HG03159 (cell line): ENCODE measurements around the gene CSK.
A peak's percentile ranks its signal among the peaks of the same experiment; 100 is the strongest.

Source experiments
- ATAC-seq: cut with Tn5 transposase; IDR thresholded peaks from one replicate; pipeline ENCODE4 v1.9.1; 2021; ENCODE audit warnings: mild to moderate bottlenecking, moderate library complexity; ENCODE audit not compliant: unreplicated experiment

The CSK gene

DNA sequence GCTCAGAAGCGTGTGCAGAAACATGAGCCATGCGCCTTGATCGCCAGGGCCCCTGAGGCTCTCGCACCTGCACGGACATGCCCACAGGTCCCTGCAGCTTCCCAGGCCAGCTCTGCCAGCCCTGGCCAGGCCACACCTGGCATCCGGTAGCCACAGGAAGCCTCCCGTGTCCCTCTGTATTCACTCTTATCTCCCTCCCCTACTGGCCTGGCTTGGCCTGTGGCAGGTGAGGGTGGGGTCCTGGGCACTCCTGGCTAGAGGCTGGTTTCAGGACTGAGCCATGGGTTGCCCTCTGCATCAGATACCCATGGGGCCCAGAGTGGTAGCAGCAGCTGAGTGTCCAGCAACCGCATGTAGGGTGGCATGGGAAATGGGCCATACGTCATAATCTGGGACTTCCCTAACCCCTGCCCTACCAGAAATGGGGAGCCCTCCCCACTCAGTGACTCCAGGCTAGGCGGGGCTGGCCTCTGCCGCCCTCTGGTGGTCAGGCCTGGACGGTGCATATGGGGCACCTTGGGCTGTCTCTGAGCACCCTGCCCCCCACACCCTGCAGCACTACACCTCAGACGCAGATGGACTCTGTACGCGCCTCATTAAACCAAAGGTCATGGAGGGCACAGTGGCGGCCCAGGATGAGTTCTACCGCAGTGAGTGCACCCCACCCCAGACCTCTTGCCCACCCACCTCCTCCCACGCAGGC lies 18.1 kb downstream of the CSK start:
- ATAC-seq: peak; percentile 78

GRCh38 chr15:74800559-74801094 lies 18.7 kb downstream of the CSK start:
- ATAC-seq: no peak

GRCh38 chr15:74801311-74801997 lies 19.6 kb downstream of the CSK start:
- no peak for ATAC-seq

- no peak for ATAC-seq
Observed at GRCh38 chr15:74802290-74802689, 20.4 kb downstream of the CSK start.

DNA sequence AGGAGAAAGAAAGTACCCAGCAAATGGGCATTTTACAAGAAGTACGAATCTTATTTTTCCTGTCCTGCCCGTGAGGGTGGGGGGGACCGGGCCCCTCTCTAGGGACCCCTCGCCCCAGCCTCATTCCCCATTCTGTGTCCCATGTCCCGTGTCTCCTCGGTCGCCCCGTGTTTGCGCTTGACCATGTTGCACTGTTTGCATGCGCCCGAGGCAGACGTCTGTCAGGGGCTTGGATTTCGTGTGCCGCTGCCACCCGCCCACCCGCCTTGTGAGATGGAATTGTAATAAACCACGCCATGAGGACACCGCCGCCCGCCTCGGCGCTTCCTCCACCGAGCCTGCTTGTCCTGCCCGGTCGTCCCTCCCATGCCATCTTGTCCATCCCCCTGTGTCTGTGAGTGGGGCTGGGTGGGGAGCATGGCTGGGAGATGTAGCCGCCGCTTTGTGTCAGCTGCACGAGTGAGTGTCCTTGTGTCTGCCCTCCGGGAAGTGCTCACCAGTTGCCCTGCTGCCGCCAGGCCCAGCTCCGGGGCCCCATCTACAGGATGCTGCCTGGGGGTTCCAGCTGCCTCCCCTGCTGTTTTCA lies 21.1 kb downstream of the CSK start:
- no peak for ATAC-seq

- no peak for ATAC-seq
Observed at GRCh38 chr15:74804935-74805334, 23.1 kb downstream of the CSK start.

DNA sequence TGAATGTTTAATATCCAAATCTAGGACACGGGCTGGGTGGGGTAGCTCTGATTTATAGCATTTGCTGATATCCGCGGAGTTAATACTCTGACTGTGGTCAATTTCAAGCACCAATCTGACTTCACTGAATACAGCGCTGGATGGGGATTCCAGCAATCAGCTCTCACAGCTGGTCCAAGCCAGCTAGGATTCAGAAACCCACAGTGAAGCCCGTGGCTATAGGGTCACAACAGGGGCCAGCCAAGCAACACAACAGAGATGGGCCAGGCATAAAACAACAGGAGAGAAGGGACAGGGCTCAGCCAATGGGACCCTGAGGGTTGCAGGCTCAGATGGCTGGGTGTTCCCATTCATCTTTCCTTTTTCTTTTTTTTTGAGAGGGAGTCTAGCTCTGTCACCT lies 25.4 kb downstream of the CSK start:
- no peak for ATAC-seq

DNA sequence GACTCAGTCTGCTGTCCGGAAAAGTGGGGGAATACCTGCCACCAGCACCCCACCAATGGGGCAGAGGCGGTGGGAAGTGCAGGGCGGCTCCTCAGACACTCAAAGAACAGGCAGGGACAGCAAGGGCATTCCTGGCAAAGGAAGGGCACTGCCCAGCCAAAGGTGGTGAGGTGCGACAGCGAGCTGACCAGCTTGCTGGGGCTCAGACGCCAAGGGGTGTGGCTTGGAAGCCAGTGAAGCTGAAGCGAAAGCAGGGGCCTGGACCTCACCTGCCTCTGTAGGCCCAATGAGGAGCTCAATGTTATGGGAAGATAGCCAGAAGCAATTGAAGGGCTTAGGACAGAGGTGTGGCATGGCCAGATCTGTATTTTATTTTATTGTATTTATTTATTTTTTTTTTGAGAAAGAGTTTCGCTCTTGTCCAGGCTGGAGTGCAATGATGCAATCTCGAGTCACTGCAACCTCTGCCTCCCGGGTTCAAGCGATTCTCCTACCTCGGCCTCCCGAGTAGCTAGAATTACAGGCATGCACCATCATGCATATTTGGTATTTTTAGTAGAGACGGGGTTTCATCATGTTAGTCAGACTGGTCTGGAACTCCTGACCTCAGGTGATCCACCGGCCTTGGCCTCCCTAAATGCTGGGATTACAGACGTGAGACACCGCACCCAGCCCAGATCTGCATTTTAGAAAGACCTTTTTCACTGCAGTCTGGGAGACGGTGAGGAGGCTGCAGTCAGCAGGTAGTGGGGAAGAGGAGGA lies 26.4 kb downstream of the CSK start:
- no peak for ATAC-seq

- ATAC-seq: no peak
Observed at GRCh38 chr15:74808840-74809229, 27.0 kb downstream of the CSK start.

GRCh38 chr15:74809242-74809641 lies 27.4 kb downstream of the CSK start:
- ATAC-seq: no peak

DNA sequence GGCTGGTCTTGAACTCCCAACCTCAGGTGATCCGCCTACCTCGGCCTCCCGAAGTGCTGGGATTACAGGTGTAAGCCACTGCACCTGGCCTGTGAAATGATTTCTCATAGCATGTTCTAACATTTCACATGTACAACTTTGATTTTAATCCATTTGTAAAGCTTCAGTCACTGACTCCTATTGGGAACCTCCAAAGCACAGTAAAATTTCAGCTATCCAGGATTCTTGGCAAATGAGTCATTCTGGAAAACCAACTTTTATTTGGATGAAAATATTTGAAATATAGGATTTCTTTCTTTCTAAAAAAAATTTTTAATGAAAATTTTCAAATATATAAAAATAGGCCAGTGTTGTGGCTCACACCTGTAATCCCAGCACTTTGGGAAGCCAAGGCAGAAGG lies 28.1 kb downstream of the CSK start:
- ATAC-seq: no peak

DNA sequence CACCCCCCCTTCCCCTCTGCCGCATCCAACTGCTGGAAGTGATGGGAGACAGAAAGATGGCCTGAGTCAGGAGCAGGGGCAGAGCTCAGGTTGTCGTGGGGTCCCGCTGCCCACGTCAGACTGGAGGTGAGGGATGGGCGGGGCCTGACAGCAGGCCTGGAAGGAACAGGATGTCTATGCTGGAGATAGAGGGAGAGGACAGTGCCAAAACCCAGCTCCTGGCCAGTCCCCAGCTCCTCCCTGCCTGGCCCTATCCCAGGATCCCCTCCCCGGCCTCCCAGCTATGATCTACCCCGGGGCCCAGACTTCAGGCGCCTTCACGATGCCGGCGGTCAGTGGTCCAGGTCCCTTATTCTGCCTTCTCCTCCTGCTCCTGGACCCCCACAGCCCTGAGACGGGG lies 30.7 kb downstream of the CSK start, which contains the start of gene LMAN1L:
Gene LMAN1L, plus strand, starts transcription at position 303 of the 400 bp plus-strand sequence. Its CDS starts 20 bp downstream, at position 323.
- no peak for ATAC-seq

- no peak for ATAC-seq
Observed at GRCh38 chr15:74815121-74815934, 33.4 kb downstream of the CSK start.

DNA sequence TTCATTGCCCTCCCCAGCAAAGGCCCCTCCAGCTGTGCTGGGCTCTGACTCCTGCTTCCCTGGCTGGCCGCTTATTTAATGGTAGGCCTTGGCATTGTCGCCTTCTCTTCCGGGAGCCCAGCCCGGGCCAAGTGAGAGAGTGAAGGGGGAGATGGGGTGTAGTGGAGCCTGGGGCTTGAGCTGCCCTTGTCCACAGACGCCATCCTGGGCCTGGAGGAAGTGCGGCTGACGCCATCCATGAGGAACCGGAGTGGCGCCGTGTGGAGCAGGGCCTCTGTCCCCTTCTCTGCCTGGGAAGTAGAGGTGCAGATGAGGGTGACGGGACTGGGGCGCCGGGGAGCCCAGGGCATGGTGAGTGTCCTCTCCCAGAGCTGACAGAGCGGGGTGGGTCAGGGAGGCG lies 34.1 kb downstream of the CSK start:
- ATAC-seq: no peak

GRCh38 chr15:74816624-74817369 lies 34.9 kb downstream of the CSK start:
- ATAC-seq: no peak

DNA sequence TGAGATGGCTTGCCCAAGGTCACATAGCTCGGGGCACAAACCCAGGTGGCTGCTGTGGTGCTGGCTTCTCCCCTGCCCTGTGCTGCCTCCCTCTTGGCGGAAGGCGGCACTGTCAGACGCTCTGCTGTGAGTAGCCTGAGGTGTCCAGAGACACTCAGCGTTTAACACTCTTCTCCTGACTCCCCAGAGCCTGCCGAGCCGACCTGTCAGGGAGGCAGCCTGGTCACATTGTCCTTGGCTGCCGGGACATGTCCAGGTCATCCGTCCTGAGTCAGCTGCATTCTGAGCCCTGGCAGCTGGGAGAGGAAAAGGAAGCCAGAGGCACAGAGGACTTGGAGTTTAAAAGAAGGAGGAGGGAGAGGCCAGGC lies 35.5 kb downstream of the CSK start:
- ATAC-seq: no peak

- ATAC-seq: no peak
Observed at GRCh38 chr15:74820056-74820455, 38.2 kb downstream of the CSK start.

- ATAC-seq: peak; percentile 69
Observed at GRCh38 chr15:74821091-74821789, 39.4 kb downstream of the CSK start.

DNA sequence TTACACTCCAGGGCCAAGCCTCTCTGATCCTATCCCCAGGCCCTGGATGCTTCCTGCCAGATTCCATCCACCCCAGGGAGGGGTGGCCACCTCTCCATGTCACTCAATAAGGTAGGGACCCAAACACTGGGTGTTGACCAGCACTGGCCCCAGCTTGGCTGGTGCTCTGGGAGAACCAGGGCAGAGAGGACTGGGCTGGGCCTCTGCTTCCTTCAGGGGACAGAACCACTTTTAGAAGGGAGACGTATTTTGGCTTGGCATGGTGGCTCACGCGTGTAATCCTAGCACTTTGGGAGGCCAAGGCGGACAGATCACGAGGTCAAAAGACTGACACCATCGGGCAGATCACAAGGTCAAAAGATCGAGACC lies 39.9 kb downstream of the CSK start:
- ATAC-seq: no peak
